ENCODE results near the gene SH3BGRL3. TPM values are rescaled to one million over a fixed set of nuclear protein-coding genes. Genes with fewer than 3 reads are reported as not detected.

Gene SH3BGRL3
- total RNA-seq, 3 donors from 2014 or later: 27.5 to 55.7 (median 50.1) TPM

GRCh38 chr1:26259005-26259404, 20.9 kb upstream of the SH3BGRL3 start:
- no peaks in the 10 kb centered on the region for H3K4me1 ChIP-seq
- intact Hi-C loops (cut with DNase I; ENCODE audit: low total_unique reads): no loop called here
- H3K27me3 ChIP-seq: no peaks in the 10 kb centered on the region
- DNase-seq (ENCODE audit: low spot score in 2 of 2): no peak
- no peak overlapping the region for H3K4me3 ChIP-seq
- H3K9me3 ChIP-seq: no peaks in the 10 kb centered on the region
- TF ChIP-seq POLR2A (IDR thresholded peaks at IDR 0.05) (no peak), POLR2AphosphoS5 (IDR thresholded peaks at IDR 0.05) (no peak), CTCF (IDR thresholded peaks at IDR 0.05) (no peak)
- H3K27ac ChIP-seq: no peak overlapping the region
- H3K36me3 ChIP-seq: peaks cover 5% of the 10 kb centered on the region

- no peak for TF ChIP-seq POLR2AphosphoS5 (IDR thresholded peaks at IDR 0.05)
- TF ChIP-seq POLR2A (IDR thresholded peaks at IDR 0.05): no peak
- no peak for DNase-seq (ENCODE audit: low spot score in 2 of 2)
- H3K4me1 ChIP-seq: no peaks in the 10 kb centered on the region
- intact Hi-C loops (cut with DNase I; ENCODE audit: low total_unique reads): no loop called here
- no peak overlapping the region for H3K27ac ChIP-seq
- no peak overlapping the region for H3K4me3 ChIP-seq
- H3K9me3 ChIP-seq: no peaks in the 10 kb centered on the region
- H3K36me3 ChIP-seq: peaks cover 5% of the 10 kb centered on the region
- H3K27me3 ChIP-seq: no peaks in the 10 kb centered on the region
Measured at GRCh38 chr1:26259578-26259977, 20.3 kb upstream of the SH3BGRL3 start.

GRCh38 chr1:26263212-26263611, 16.7 kb upstream of the SH3BGRL3 start:
- Histone ChIP-seq H3K4me1 (no peaks in the 10 kb centered on the region), H3K27ac (no peak overlapping the region), H3K27me3 (no peaks in the 10 kb centered on the region), H3K4me3 (no peak overlapping the region), H3K9me3 (no peaks in the 10 kb centered on the region), H3K36me3 (peaks cover 5% of the 10 kb centered on the region)
- intact Hi-C loops (cut with DNase I; ENCODE audit: low total_unique reads): no loop called here
- DNase-seq (ENCODE audit: low spot score in 2 of 2): no peak
- TF ChIP-seq POLR2A (IDR thresholded peaks at IDR 0.05) (no peak), POLR2AphosphoS5 (IDR thresholded peaks at IDR 0.05) (no peak), CTCF (IDR thresholded peaks at IDR 0.05) (no peak)

- H3K27me3 ChIP-seq: no peaks in the 10 kb centered on the region
- no peaks in the 10 kb centered on the region for H3K4me1 ChIP-seq
- H3K27ac ChIP-seq: no peak overlapping the region
- intact Hi-C loops (cut with DNase I; ENCODE audit: low total_unique reads): no loop called here
- H3K4me3 ChIP-seq: no peak overlapping the region
- no peak for TF ChIP-seq CTCF (IDR thresholded peaks at IDR 0.05)
- TF ChIP-seq POLR2AphosphoS5 (IDR thresholded peaks at IDR 0.05): no peak
- TF ChIP-seq POLR2A (IDR thresholded peaks at IDR 0.05): no peak
- no peaks in the 10 kb centered on the region for H3K36me3 ChIP-seq
- no peak for DNase-seq (ENCODE audit: low spot score in 2 of 2)
- H3K9me3 ChIP-seq: no peaks in the 10 kb centered on the region
Measured at GRCh38 chr1:26265405-26265804, 14.5 kb upstream of the SH3BGRL3 start.

- TF ChIP-seq POLR2AphosphoS5 (IDR thresholded peaks at IDR 0.05) (no peak), CTCF (IDR thresholded peaks at IDR 0.05) (no peak), POLR2A (IDR thresholded peaks at IDR 0.05) (no peak)
- Histone ChIP-seq H3K36me3 (no peaks in the 10 kb centered on the region), H3K27ac (no peak overlapping the region), H3K4me3 (no peak overlapping the region), H3K9me3 (no peaks in the 10 kb centered on the region), H3K4me1 (no peaks in the 10 kb centered on the region), H3K27me3 (no peaks in the 10 kb centered on the region)
- intact Hi-C loops (cut with DNase I; ENCODE audit: low total_unique reads): no loop called here
- DNase-seq (ENCODE audit: low spot score in 2 of 2): no peak
Measured at GRCh38 chr1:26268290-26269197, 11.3 kb upstream of the SH3BGRL3 start.
